DND-41 (cell line): ENCODE results near the gene MIEN1.

ENCODE experiments used
- ATAC-seq: fragments of 200-7000 bp; cut with Tn5 transposase; 3 replicates; pipeline ENCODE4 v1.9.1; 2021; ENCODE audit warnings: low read depth; ENCODE audit not compliant: insufficient read depth
- DNase-seq: peaks from one replicate; pipeline ENCODE4 v3.0.0-alpha.2; 2020
- H2AFZ ChIP-seq: 2 replicates; pipeline ENCODE4 v1.6.0; 2012; ENCODE audit warnings: low read depth, low read length
- H3K27ac ChIP-seq: 2 replicates; pipeline ENCODE4 v1.5.1; 2012; ENCODE audit warnings: low read length, inconsistent platforms
- H3K27me3 ChIP-seq: fragments of 200-600 bp; sonication (generic); 2 replicates; pipeline ENCODE4 v1.6.0; 2012; ENCODE audit warnings: low read length, mild to moderate bottlenecking, inconsistent platforms; ENCODE audit not compliant: insufficient read depth, poor library complexity
- H3K36me3 ChIP-seq: 2 replicates; pipeline ENCODE4 v1.5.1; 2012; ENCODE audit warnings: low read length, inconsistent platforms; ENCODE audit not compliant: insufficient read depth
- H3K4me1 ChIP-seq: 2 replicates; pipeline ENCODE4 v1.5.1; 2012; ENCODE audit warnings: mild to moderate bottlenecking, low read length; ENCODE audit not compliant: insufficient read depth
- H3K4me2 ChIP-seq: 2 replicates; pipeline ENCODE4 v1.6.0; 2012; ENCODE audit warnings: mild to moderate bottlenecking, moderate library complexity, low read length, inconsistent platforms; ENCODE audit not compliant: insufficient read depth
- H3K4me3 ChIP-seq, 2 experiments: fragments of 200-600 bp in 1 of 2; shearing (Covaris generic) in 1 of 2; 2 replicates each; pipeline ENCODE4 v1.5.1; 2012 to 2016; ENCODE audit warnings: inconsistent platforms in 2 of 2, low read length in 2 of 2, mild to moderate bottlenecking in 2 of 2, low read depth in 1 of 2, moderate library complexity in 1 of 2
- H3K79me2 ChIP-seq: 2 replicates; pipeline ENCODE4 v1.6.0; 2012; ENCODE audit warnings: low read length, inconsistent platforms; ENCODE audit not compliant: insufficient read depth
- H3K9ac ChIP-seq: 2 replicates; pipeline ENCODE4 v1.6.0; 2012; ENCODE audit warnings: low read depth, mild to moderate bottlenecking, inconsistent platforms, low read length, moderate library complexity
- H3K9me3 ChIP-seq: 2 replicates; pipeline ENCODE4 v1.5.1; 2012; ENCODE audit warnings: low read length, moderate library complexity, mild to moderate bottlenecking, inconsistent platforms; ENCODE audit not compliant: insufficient read depth, severe bottlenecking
- H4K20me1 ChIP-seq: 2 replicates; pipeline ENCODE4 v1.6.0; 2012; ENCODE audit warnings: low read length; ENCODE audit not compliant: insufficient read depth
- EZH2 ChIP-seq: IDR thresholded peaks from 3 replicates; pipeline ENCODE4 v1.6.1; 2012; ENCODE audit warnings: borderline replicate concordance, low read depth, mild to moderate bottlenecking, moderate library complexity, low read length, inconsistent platforms; ENCODE audit not compliant: severe bottlenecking
- TF ChIP-seq, protein P1 (sequence below): IDR thresholded peaks from 2 replicates; pipeline ENCODE4 v1.5.1; 2012; ENCODE audit warnings: borderline replicate concordance, low read length, moderate library complexity, mild to moderate bottlenecking; ENCODE audit not compliant: poor library complexity, severe bottlenecking; ENCODE audit errors: extremely low read depth

MIEN1 gene

DNA sequence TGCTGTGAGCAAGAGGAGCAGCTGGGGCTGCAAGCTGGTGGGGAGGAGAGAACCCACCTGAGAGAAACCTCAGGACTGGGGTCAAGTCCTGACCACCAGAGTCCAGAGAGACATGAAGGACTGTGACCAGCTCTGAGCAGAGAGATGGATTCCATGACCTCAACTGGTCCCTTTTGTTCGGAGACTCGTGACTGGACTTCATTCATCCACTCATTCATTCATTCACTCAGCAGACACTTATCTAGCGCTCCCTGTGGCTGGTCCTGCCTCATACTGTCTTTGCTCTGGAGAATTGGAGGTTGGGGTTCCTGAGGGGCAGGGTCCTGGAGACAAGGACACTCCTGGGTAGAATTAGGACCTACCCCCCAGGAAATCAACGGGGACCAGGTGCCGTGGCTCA is 26.4 kb downstream of the MIEN1 start:
- Histone ChIP-seq H3K36me3 (no peaks in the 10 kb centered on the region), H4K20me1 (no peaks in the 10 kb centered on the region), H3K27me3 (no peaks in the 10 kb centered on the region), H2AFZ (no peak overlapping the region), H3K4me2 (no peak overlapping the region), H3K4me1 (no peaks in the 10 kb centered on the region), H3K9ac (no peak overlapping the region), H3K27ac (no peak overlapping the region), H3K9me3 (no peaks in the 10 kb centered on the region), H3K79me2 (no peaks in the 10 kb centered on the region), H3K4me3 (no peak overlapping the region)
- no peak for ATAC-seq
- DNase-seq = no peak
- no peak for TF ChIP-seq EZH2
- TF ChIP-seq, protein P1, sequence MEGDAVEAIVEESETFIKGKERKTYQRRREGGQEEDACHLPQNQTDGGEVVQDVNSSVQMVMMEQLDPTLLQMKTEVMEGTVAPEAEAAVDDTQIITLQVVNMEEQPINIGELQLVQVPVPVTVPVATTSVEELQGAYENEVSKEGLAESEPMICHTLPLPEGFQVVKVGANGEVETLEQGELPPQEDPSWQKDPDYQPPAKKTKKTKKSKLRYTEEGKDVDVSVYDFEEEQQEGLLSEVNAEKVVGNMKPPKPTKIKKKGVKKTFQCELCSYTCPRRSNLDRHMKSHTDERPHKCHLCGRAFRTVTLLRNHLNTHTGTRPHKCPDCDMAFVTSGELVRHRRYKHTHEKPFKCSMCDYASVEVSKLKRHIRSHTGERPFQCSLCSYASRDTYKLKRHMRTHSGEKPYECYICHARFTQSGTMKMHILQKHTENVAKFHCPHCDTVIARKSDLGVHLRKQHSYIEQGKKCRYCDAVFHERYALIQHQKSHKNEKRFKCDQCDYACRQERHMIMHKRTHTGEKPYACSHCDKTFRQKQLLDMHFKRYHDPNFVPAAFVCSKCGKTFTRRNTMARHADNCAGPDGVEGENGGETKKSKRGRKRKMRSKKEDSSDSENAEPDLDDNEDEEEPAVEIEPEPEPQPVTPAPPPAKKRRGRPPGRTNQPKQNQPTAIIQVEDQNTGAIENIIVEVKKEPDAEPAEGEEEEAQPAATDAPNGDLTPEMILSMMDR = no peak

DNA sequence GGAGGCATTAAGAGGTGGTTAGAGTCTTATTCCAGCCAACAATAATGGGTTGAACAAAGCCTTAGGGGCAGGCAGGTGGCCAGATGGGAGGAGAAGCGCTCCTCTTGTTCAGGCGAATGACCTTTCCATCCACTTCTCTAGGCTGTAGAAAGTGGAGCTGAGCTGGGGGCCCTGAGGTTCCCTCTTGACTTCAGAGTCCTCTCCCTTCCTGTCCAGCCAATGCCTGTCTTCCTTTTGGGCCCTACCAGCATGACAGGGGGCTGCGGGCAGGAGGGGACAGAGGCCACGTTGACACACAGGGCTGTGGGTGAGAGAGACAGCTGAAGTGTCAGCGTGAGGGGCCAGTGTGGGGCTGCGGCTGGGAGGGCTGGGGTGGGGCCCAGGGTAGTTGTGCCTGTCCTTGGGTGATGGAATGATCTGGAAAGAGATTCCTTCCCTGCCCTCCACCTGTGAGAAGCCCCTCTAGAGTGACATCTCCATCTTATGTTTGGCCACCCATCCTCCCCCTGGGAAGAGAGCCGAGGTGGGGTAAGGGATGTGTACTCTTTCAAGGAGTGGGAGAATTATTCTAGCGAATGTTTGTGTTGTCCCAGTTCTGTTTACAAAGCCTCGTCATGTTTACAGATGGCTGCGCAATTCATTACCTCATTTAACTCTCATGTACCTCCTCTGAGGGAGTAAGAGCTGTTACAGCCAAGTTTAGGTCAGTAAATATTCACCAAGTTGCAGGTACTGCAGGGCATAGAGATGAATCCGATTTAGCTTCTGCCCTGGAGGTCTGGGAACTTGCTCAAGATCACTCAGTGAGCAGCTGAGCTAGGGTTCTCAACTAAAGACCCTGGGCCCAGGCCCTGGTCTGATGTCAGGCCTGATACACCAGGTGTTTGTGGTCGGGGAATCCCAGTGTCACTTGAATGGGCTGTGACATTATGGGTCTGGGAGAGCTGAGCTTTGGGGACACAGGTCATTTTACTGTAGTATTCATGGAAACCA is 27.1 kb downstream of the MIEN1 start:
- no peak overlapping the region for H3K27ac ChIP-seq
- no peaks in the 10 kb centered on the region for H4K20me1 ChIP-seq
- H3K9ac ChIP-seq = no peak overlapping the region
- TF ChIP-seq, protein P1 = no peak
- no peak for TF ChIP-seq EZH2
- no peaks in the 10 kb centered on the region for H3K79me2 ChIP-seq
- no peak for DNase-seq
- H3K36me3 ChIP-seq = no peaks in the 10 kb centered on the region
- H3K4me1 ChIP-seq = no peaks in the 10 kb centered on the region
- no peak overlapping the region for H3K4me2 ChIP-seq
- no peaks in the 10 kb centered on the region for H3K27me3 ChIP-seq
- H3K4me3 ChIP-seq = no peak overlapping the region
- no peak overlapping the region for H2AFZ ChIP-seq
- no peaks in the 10 kb centered on the region for H3K9me3 ChIP-seq
- ATAC-seq = no peak

- H3K4me3 ChIP-seq = no peak overlapping the region
- H3K79me2 ChIP-seq = no peaks in the 10 kb centered on the region
- H3K27me3 ChIP-seq = no peaks in the 10 kb centered on the region
- no peak for ATAC-seq
- no peaks in the 10 kb centered on the region for H3K9me3 ChIP-seq
- no peak overlapping the region for H3K4me2 ChIP-seq
- no peak overlapping the region for H3K9ac ChIP-seq
- TF ChIP-seq, protein P1 = no peak
- no peak for TF ChIP-seq EZH2
- DNase-seq = no peak
- no peaks in the 10 kb centered on the region for H3K36me3 ChIP-seq
- no peaks in the 10 kb centered on the region for H4K20me1 ChIP-seq
- H3K4me1 ChIP-seq = no peaks in the 10 kb centered on the region
- no peak overlapping the region for H3K27ac ChIP-seq
- H2AFZ ChIP-seq = no peak overlapping the region
Measured at GRCh38 chr17:39701784-39702422, 28.4 kb downstream of the MIEN1 start.
